ENCODE results near the gene ANKRD24. TPM values are rescaled to one million over a fixed set of nuclear protein-coding genes. Genes with fewer than 3 reads are reported as not detected.

Gene ANKRD24
- total RNA-seq, 1 donor from 2014 or later: 0.89 TPM

- DNase-seq (ENCODE audit: extremely low spot score, unreplicated experiment): no peak
- H3K4me3 Mint-ChIP-seq (ENCODE audit: unreplicated experiment): no peak overlapping the region
- H3K27ac Mint-ChIP-seq (ENCODE audit: unreplicated experiment): no peak overlapping the region
- no peaks in the 10 kb centered on the region for H3K9me3 Mint-ChIP-seq (ENCODE audit: unreplicated experiment)
- TF ChIP-seq CTCF (IDR thresholded peaks at IDR 0.05): no peak
- peaks cover 12% of the 10 kb centered on the region for H3K4me1 Mint-ChIP-seq (ENCODE audit: unreplicated experiment)
- peaks cover 66% of the 10 kb centered on the region for H3K27me3 Mint-ChIP-seq (ENCODE audit: unreplicated experiment)
- H3K36me3 Mint-ChIP-seq (ENCODE audit: unreplicated experiment): peaks cover 5% of the 10 kb centered on the region
Observed at GRCh38 chr19:4198467-4199126, 16.1 kb downstream of the ANKRD24 start.

- no peak for TF ChIP-seq CTCF (IDR thresholded peaks at IDR 0.05)
- DNase-seq (ENCODE audit: extremely low spot score, unreplicated experiment): no peak
- Mint-ChIP-seq H3K4me3 (ENCODE audit: unreplicated experiment) (no peak overlapping the region), H3K27ac (ENCODE audit: unreplicated experiment) (no peak overlapping the region), H3K36me3 (ENCODE audit: unreplicated experiment) (peaks cover 5% of the 10 kb centered on the region), H3K4me1 (ENCODE audit: unreplicated experiment) (peaks cover 16% of the 10 kb centered on the region), H3K9me3 (ENCODE audit: unreplicated experiment) (no peaks in the 10 kb centered on the region), H3K27me3 (ENCODE audit: unreplicated experiment) (peaks cover 56% of the 10 kb centered on the region)
Observed at GRCh38 chr19:4199699-4200293, 17.3 kb downstream of the ANKRD24 start.

GRCh38 chr19:4200940-4201542 is 18.6 kb downstream of the ANKRD24 start:
- no peak for TF ChIP-seq CTCF (IDR thresholded peaks at IDR 0.05)
- Mint-ChIP-seq H3K27ac (ENCODE audit: unreplicated experiment) (no peak overlapping the region), H3K27me3 (ENCODE audit: unreplicated experiment) (peaks cover 46% of the 10 kb centered on the region), H3K9me3 (ENCODE audit: unreplicated experiment) (no peaks in the 10 kb centered on the region), H3K36me3 (ENCODE audit: unreplicated experiment) (peaks cover 5% of the 10 kb centered on the region), H3K4me3 (ENCODE audit: unreplicated experiment) (no peak overlapping the region), H3K4me1 (ENCODE audit: unreplicated experiment) (peaks cover 16% of the 10 kb centered on the region)
- DNase-seq (ENCODE audit: extremely low spot score, unreplicated experiment): no peak

GRCh38 chr19:4201798-4202197 is 19.3 kb downstream of the ANKRD24 start:
- Mint-ChIP-seq H3K4me3 (ENCODE audit: unreplicated experiment) (no peak overlapping the region), H3K9me3 (ENCODE audit: unreplicated experiment) (no peaks in the 10 kb centered on the region), H3K4me1 (ENCODE audit: unreplicated experiment) (peaks cover 16% of the 10 kb centered on the region), H3K27ac (ENCODE audit: unreplicated experiment) (no peak overlapping the region), H3K27me3 (ENCODE audit: unreplicated experiment) (peaks cover 42% of the 10 kb centered on the region), H3K36me3 (ENCODE audit: unreplicated experiment) (peaks cover 5% of the 10 kb centered on the region)
- DNase-seq (ENCODE audit: extremely low spot score, unreplicated experiment): no peak
- TF ChIP-seq CTCF (IDR thresholded peaks at IDR 0.05): no peak

- H3K4me3 Mint-ChIP-seq (ENCODE audit: unreplicated experiment): no peak overlapping the region
Observed at GRCh38 chr19:4206818-4207484, 24.5 kb downstream of the ANKRD24 start.

More at GRCh38 chr19:4206818-4207484, 24.5 kb downstream of the ANKRD24 start:
- peaks cover 4% of the 10 kb centered on the region for H3K4me1 Mint-ChIP-seq (ENCODE audit: unreplicated experiment)
- H3K27me3 Mint-ChIP-seq (ENCODE audit: unreplicated experiment): peaks cover 2% of the 10 kb centered on the region
- no peak overlapping the region for H3K27ac Mint-ChIP-seq (ENCODE audit: unreplicated experiment)
- no peaks in the 10 kb centered on the region for H3K9me3 Mint-ChIP-seq (ENCODE audit: unreplicated experiment)
- peak; percentile 44 for TF ChIP-seq CTCF (IDR thresholded peaks at IDR 0.05)
- no peaks in the 10 kb centered on the region for H3K36me3 Mint-ChIP-seq (ENCODE audit: unreplicated experiment)
- DNase-seq (ENCODE audit: extremely low spot score, unreplicated experiment): no peak

Data from osteocyte (in vitro differentiated cells).